HG03066 (cell line): ENCODE measurements around the gene CPXM2.

ENCODE experiments used
- ATAC-seq: cut with Tn5 transposase; IDR thresholded peaks from one replicate; pipeline ENCODE4 v1.9.1; 2021; ENCODE audit warnings: low read depth; ENCODE audit not compliant: unreplicated experiment

CPXM2 gene

GRCh38 chr10:123852411-123852951 is 39.1 kb downstream of the CPXM2 start:
- no peak for ATAC-seq

- peak; percentile 75 for ATAC-seq
These were observed 42.8 kb downstream of the CPXM2 start for GRCh38 chr10:123848564-123849457.

GRCh38 chr10:123847686-123848432 is 43.7 kb downstream of the CPXM2 start:
- ATAC-seq, result no peak

- ATAC-seq, result no peak
These were observed 47.8 kb downstream of the CPXM2 start for GRCh38 chr10:123843835-123844234.

GRCh38 chr10:123842692-123843385 is 48.8 kb downstream of the CPXM2 start:
- ATAC-seq, result no peak

GRCh38 chr10:123841560-123841959 is 50.0 kb downstream of the CPXM2 start:
- no peak for ATAC-seq

- no peak for ATAC-seq
These were observed 50.5 kb downstream of the CPXM2 start for GRCh38 chr10:123841115-123841514.

- no peak for ATAC-seq
These were observed 50.9 kb downstream of the CPXM2 start for GRCh38 chr10:123840714-123841113.

GRCh38 chr10:123838596-123839310 is 52.9 kb downstream of the CPXM2 start:
- ATAC-seq, result no peak

GRCh38 chr10:123837756-123838155 is 53.9 kb downstream of the CPXM2 start:
- no peak for ATAC-seq

GRCh38 chr10:123836418-123837145 is 55.0 kb downstream of the CPXM2 start:
- no peak for ATAC-seq

- ATAC-seq, result peak; percentile 95
These were observed 56.0 kb downstream of the CPXM2 start for GRCh38 chr10:123835575-123835974.

GRCh38 chr10:123833170-123833850 is 58.3 kb downstream of the CPXM2 start:
- ATAC-seq, result no peak

- no peak for ATAC-seq
These were observed 60.3 kb downstream of the CPXM2 start for GRCh38 chr10:123831259-123831658.

- ATAC-seq, result no peak
These were observed 70.5 kb downstream of the CPXM2 start for GRCh38 chr10:123821136-123821535.

GRCh38 chr10:123809632-123810031 is 82.0 kb downstream of the CPXM2 start:
- no peak for ATAC-seq

- no peak for ATAC-seq
These were observed 82.7 kb downstream of the CPXM2 start for GRCh38 chr10:123808906-123809305.

GRCh38 chr10:123808286-123808685 is 83.3 kb downstream of the CPXM2 start:
- no peak for ATAC-seq

GRCh38 chr10:123807444-123808035 is 84.1 kb downstream of the CPXM2 start:
- no peak for ATAC-seq
